B cell (primary cell): ENCODE results near the gene STAT1. TPM values are rescaled to one million over a fixed set of nuclear protein-coding genes. Genes with fewer than 3 reads are reported as not detected.

Experiments
- ATAC-seq: fragments of 200-7000 bp; cut with Tn5 transposase; one replicate; pipeline ENCODE4 v1.10.0; 2021; ENCODE audit warnings: low read depth, mild to moderate bottlenecking, moderate number of reproducible peaks, moderate library complexity
- CTCF ChIA-PET: fragments of 350-600 bp; sonication (Branson Sonifier 250); formaldehyde crosslinking; loops from one replicate; lab custom pipeline; 2021; ENCODE audit warnings: antibody characterized with exemption, inconsistent platforms; lab: Charles Lee
- POLR2A ChIA-PET: fragments of 350-600 bp; sonication (Branson Sonifier 250); formaldehyde crosslinking; loops from one replicate; lab custom pipeline; 2021; ENCODE audit warnings: antibody characterized with exemption; lab: Charles Lee
- DNase-seq: peaks from one replicate; pipeline ENCODE4 v3.0.0; 2013
- H2AFZ ChIP-seq: 2 replicates; pipeline ENCODE4 v1.6.1; 2012; ENCODE audit warnings: mild to moderate bottlenecking, low read depth, low read length; ENCODE audit not compliant: insufficient read depth, poor library complexity, severe bottlenecking
- H3K27ac ChIP-seq, 2 donors: 1 replicate in 1 of 2; 2 replicates in 1 of 2; pipeline ENCODE4 v1.5.1; 2012 to 2013; ENCODE audit warnings: low read length in 2 of 2, mild to moderate bottlenecking in 2 of 2, moderate library complexity in 1 of 2
- H3K27me3 ChIP-seq, 4 experiments: fragments of 200-600 bp in 1 of 4; sonication (generic) in 1 of 4; replicated peaks in 1 of 4; 1 replicate in 2 of 4; 2 replicates in 2 of 4; pipeline versions ENCODE4 v1.6.1 to v1.7.0; 2013 to 2016; ENCODE audit warnings: low read length in 3 of 4, mild to moderate bottlenecking in 2 of 4, mixed read lengths in 1 of 4, moderate library complexity in 1 of 4; ENCODE audit not compliant: insufficient read depth in 4 of 4, control insufficient read depth in 3 of 4; ENCODE audit errors: control extremely low read depth in 1 of 4
- H3K36me3 ChIP-seq, 2 experiments: replicated peaks in 1 of 2; 1 replicate in 1 of 2; 2 replicates in 1 of 2; pipeline versions ENCODE4 v1.6.1 to v1.7.1; 2013; ENCODE audit warnings: low read length in 1 of 2; ENCODE audit not compliant: insufficient read depth in 2 of 2, control insufficient read depth in 1 of 2; ENCODE audit errors: control extremely low read depth in 1 of 2, extremely low read depth in 1 of 2
- H3K4me1 ChIP-seq, 2 donors: fragments of 200-600 bp in 1 of 2; sonication (generic) in 1 of 2; 1 replicate in 1 of 2; 2 replicates in 1 of 2; pipeline versions ENCODE4 v1.5.1 to v1.6.1; 2013 to 2017; ENCODE audit warnings: low read length in 2 of 2; ENCODE audit not compliant: control insufficient read depth in 2 of 2, insufficient read depth in 2 of 2
- H3K4me2 ChIP-seq: replicated peaks from 2 replicates; pipeline ENCODE3; 2012; ENCODE audit warnings: mild to moderate bottlenecking, low read depth, low read length; ENCODE audit not compliant: poor library complexity, severe bottlenecking
- H3K4me3 ChIP-seq, 5 experiments: fragments of 200-600 bp in 1 of 5; sonication (generic) in 1 of 5; 1 replicate in 3 of 5; 2 replicates in 2 of 5; pipeline versions ENCODE4 v1.5.1 to v1.7.0; 2011 to 2016; ENCODE audit warnings: low read length in 4 of 5, mild to moderate bottlenecking in 4 of 5, low read depth in 2 of 5, control low read depth in 1 of 5, moderate library complexity in 1 of 5; ENCODE audit not compliant: insufficient read depth in 1 of 5; ENCODE audit errors: control extremely low read depth in 1 of 5, extremely low read depth in 1 of 5
- H3K79me2 ChIP-seq: fragments of 200-600 bp; sonication (generic); one replicate; pipeline ENCODE4 v1.6.0; 2016; ENCODE audit warnings: low read length; ENCODE audit not compliant: control insufficient read depth, insufficient read depth
- H3K9ac ChIP-seq: fragments of 200-600 bp; sonication (generic); 2 replicates; pipeline ENCODE4 v1.6.1; 2017; ENCODE audit warnings: mild to moderate bottlenecking, low read length, moderate library complexity
- H3K9me3 ChIP-seq, 3 donors: one replicate each; pipeline versions ENCODE4 v1.6.1 to v1.7.1; 2013; ENCODE audit warnings: low read length in 2 of 3; ENCODE audit not compliant: control insufficient read depth in 2 of 3, insufficient read depth in 1 of 3; ENCODE audit errors: control extremely low read depth in 1 of 3
- H4K20me1 ChIP-seq: 2 replicates; pipeline ENCODE4 v1.6.0; 2012; ENCODE audit warnings: mild to moderate bottlenecking, low read length; ENCODE audit not compliant: insufficient read depth, control insufficient read depth, poor library complexity, severe bottlenecking
- H3K27ac Mint-ChIP-seq: one replicate; pipeline ENCODE4 v1.8.0; 2021; ENCODE audit warnings: mixed read lengths
- H3K27me3 Mint-ChIP-seq: one replicate; pipeline ENCODE4 v1.8.0; 2021; ENCODE audit warnings: mixed read lengths
- H3K4me1 Mint-ChIP-seq: one replicate; pipeline ENCODE4 v1.8.0; 2021; ENCODE audit warnings: mixed read lengths
- H3K4me3 Mint-ChIP-seq: one replicate; pipeline ENCODE4 v1.8.0; 2021; ENCODE audit warnings: mixed read lengths
- H3K9me3 Mint-ChIP-seq: one replicate; pipeline ENCODE4 v1.8.0; 2022; ENCODE audit warnings: mixed read lengths; ENCODE audit not compliant: insufficient read depth
- CTCF ChIP-seq: fragments of 200-600 bp; IDR thresholded peaks from one replicate; pipeline ENCODE4 v1.8.0; 2022; ENCODE audit warnings: antibody characterized with exemption, mild to moderate bottlenecking
- EZH2 ChIP-seq: IDR thresholded peaks from 2 replicates; pipeline ENCODE4 v1.6.1; 2012; ENCODE audit warnings: borderline replicate concordance, low read depth, mild to moderate bottlenecking, moderate library complexity, low read length; ENCODE audit not compliant: insufficient read depth, poor library complexity, severe bottlenecking
- WGBS: methylation state at CpG from one replicate; pipeline ENCODE4 v1.1.5; 2013; ENCODE audit warnings: missing lambda C conversion rate; ENCODE audit not compliant: insufficient coverage; 5-methylcytosine and 5-hydroxymethylcytosine counted together
- intact Hi-C: fragments of 100-400 bp; cut with micrococcal nuclease; formaldehyde crosslinking; loops from one replicate; pipeline ENCODE4 v1.10.0; 2022
- polyA plus RNA-seq: library from polyadenylated mRNA; depleted of rRNA; stranded (reverse); fragments of >200 nt; gene quantifications from 2 replicates; pipeline ENCODE4 v1.2.3, GENCODE V29; 2012
- total RNA-seq, 2 donors: library from RNA; stranded (reverse); fragments of 120-200 nt in 1 of 2; gene quantifications; 1 replicate in 1 of 2; 2 replicates in 1 of 2; pipeline versions ENCODE4 v1.2.3 to v1.2.4, GENCODE V29; 2013 to 2022

Gene STAT1
- total and polyA plus RNA-seq, 2 donors (not counting 1 experiment from before 2014, with no cell fraction given) = 20.5 to 50.9 TPM

GRCh38 chr2:191037351-191037750 lies 23.4 kb upstream of the STAT1 start:
- H4K20me1 ChIP-seq = no peaks in the 10 kb centered on the region
- intact Hi-C loops = no loop called here
- no peak overlapping the region for H3K27ac ChIP-seq
- Mint-ChIP-seq H3K27me3 (peaks cover 7% of the 10 kb centered on the region), H3K4me3 (no peak overlapping the region), H3K27ac (no peak overlapping the region), H3K4me1 (no peaks in the 10 kb centered on the region), H3K9me3 (no peaks in the 10 kb centered on the region)
- H3K36me3 ChIP-seq = no peaks in the 10 kb centered on the region
- H3K79me2 ChIP-seq = no peaks in the 10 kb centered on the region
- no peak for ATAC-seq
- no peak overlapping the region for H3K4me2 ChIP-seq
- ChIA-PET POLR2A (no interaction called here), CTCF (interaction anchor here (1.3 to 3.4 kb wide), 2 partner anchors 9 to 15 kb away, joined by 3 to 14 read pairs; no protein-coding TSS in a partner anchor)
- peaks cover 0 to 1% (median 0%) of the 10 kb centered on the region in 3 donors for H3K9me3 ChIP-seq
- TF ChIP-seq CTCF (no peak), EZH2 (no peak)
- H2AFZ ChIP-seq = no peak overlapping the region
- no peak for DNase-seq
- H3K9ac ChIP-seq = no peak overlapping the region
- H3K27me3 ChIP-seq = no peaks in the 10 kb centered on the region
- H3K4me3 ChIP-seq = no peak overlapping the region
- WGBS = 100% methylated on average over 2 of the region's 4 CpGs
- no peaks in the 10 kb centered on the region for H3K4me1 ChIP-seq

- H3K4me1 Mint-ChIP-seq = no peaks in the 10 kb centered on the region
- no peak overlapping the region for H2AFZ ChIP-seq
- no peak overlapping the region for H3K9ac ChIP-seq
- no peaks in the 10 kb centered on the region for H3K27me3 ChIP-seq
- WGBS = 90% methylated on average over 2 of the region's 2 CpGs
- no peaks in the 10 kb centered on the region for H4K20me1 ChIP-seq
- no peaks in the 10 kb centered on the region for H3K79me2 ChIP-seq
- CTCF ChIA-PET = interaction anchor here (0.7 to 2.8 kb wide), 6 partner anchors 15 to 191 kb away, joined by 3 to 17 read pairs (median 4); no protein-coding TSS in a partner anchor
- H3K9me3 Mint-ChIP-seq = no peaks in the 10 kb centered on the region
- no peak overlapping the region for H3K4me3 Mint-ChIP-seq
- no peak overlapping the region for H3K4me2 ChIP-seq
- intact Hi-C loops = no loop called here
- peaks cover 0 to 1% (median 0%) of the 10 kb centered on the region in 3 donors for H3K9me3 ChIP-seq
- no peak overlapping the region for H3K27ac ChIP-seq
- H3K36me3 ChIP-seq = no peaks in the 10 kb centered on the region
- H3K27me3 Mint-ChIP-seq = no peaks in the 10 kb centered on the region
- no peak overlapping the region for H3K4me3 ChIP-seq
- H3K4me1 ChIP-seq = no peaks in the 10 kb centered on the region
- H3K27ac Mint-ChIP-seq = no peak overlapping the region
- POLR2A ChIA-PET = no interaction called here
- no peak for DNase-seq
- ATAC-seq = no peak
- TF ChIP-seq EZH2 (no peak), CTCF (no peak)
Observed at GRCh38 chr2:191036363-191036762, 22.4 kb upstream of the STAT1 start.
